Stomach (tissue), 9 donors: ENCODE results near the gene CST1. TPM values are rescaled to one million over a fixed set of nuclear protein-coding genes. Genes with fewer than 3 reads are reported as not detected.

ENCODE experiments used
- DNase-seq, 2 donors: peaks; one replicate each; pipeline versions ENCODE4 v3.0.0 to v3.0.0-alpha.2; 2013 to 2019
- H3K27ac ChIP-seq, 5 donors: fragments of 200-600 bp in 4 of 5; sonication (generic) in 4 of 5; one replicate each; pipeline ENCODE4 v1.5.1; 2013 to 2019; ENCODE audit warnings: mild to moderate bottlenecking in 1 of 5, moderate library complexity in 1 of 5
- H3K27me3 ChIP-seq, 3 donors: fragments of 200-600 bp; sonication (generic); one replicate each; pipeline ENCODE4 v1.5.1; 2017 to 2019; ENCODE audit warnings: mixed run types in 1 of 3
- H3K36me3 ChIP-seq, 4 donors: fragments of 200-600 bp; sonication (generic); 1 replicate in 3 of 4; 2 replicates in 1 of 4; pipeline ENCODE4 v1.5.1; 2016 to 2019
- H3K4me1 ChIP-seq, 4 donors: fragments of 200-600 bp; sonication (generic); one replicate each; pipeline ENCODE4 v1.5.1; 2016 to 2019
- H3K4me3 ChIP-seq, 4 donors: fragments of 200-600 bp; sonication (generic) in 3 of 4; one replicate each; pipeline ENCODE4 v1.5.1; 2016 to 2019; ENCODE audit warnings: mild to moderate bottlenecking in 1 of 4
- H3K9me3 ChIP-seq, 4 donors: fragments of 200-600 bp; sonication (generic); one replicate each; pipeline ENCODE4 v1.5.1; 2016 to 2019
- CTCF ChIP-seq, 7 experiments: fragments of 450-650 bp in 4 of 7; fragments of 200-600 bp in 3 of 7; sonication (generic) in 3 of 7; IDR thresholded peaks; one replicate each; pipeline ENCODE4 v1.5.1; 2016 to 2019; ENCODE audit warnings: antibody characterized with exemption in 7 of 7, control low read depth in 2 of 7, mild to moderate bottlenecking in 1 of 7
- EP300 ChIP-seq: sonication (generic); formaldehyde crosslinking; IDR thresholded peaks from one replicate; pipeline ENCODE4 v1.6.1; 2017; ENCODE audit warnings: antibody characterized with exemption
- POLR2A ChIP-seq, 4 donors: fragments of 450-650 bp; IDR thresholded peaks; one replicate each; pipeline ENCODE4 v1.6.1; 2016; ENCODE audit warnings: antibody characterized with exemption in 4 of 4, control low read depth in 2 of 4, mild to moderate bottlenecking in 1 of 4, moderate library complexity in 1 of 4
- POLR2AphosphoS5 ChIP-seq, 3 donors: sonication (generic); formaldehyde crosslinking; IDR thresholded peaks; one replicate each; pipeline ENCODE4 v1.6.1; 2016; ENCODE audit warnings: antibody characterized with exemption in 3 of 3
- WGBS, 5 donors: extraction: QIAGEN DNeasy Blood & Tissue Kit in 3 of 5; methylation state at CpG; one replicate each; pipeline versions ENCODE4 v1.1.5 to v1.1.7; 2013 to 2018; 5-methylcytosine and 5-hydroxymethylcytosine counted together
- intact Hi-C: fragments of 100-400 bp; cut with DNase I; formaldehyde crosslinking; loops from one replicate; pipeline ENCODE4 v1.15.1; 2023; ENCODE audit warnings: low total_unique reads
- polyA plus RNA-seq, 3 donors: library from polyadenylated mRNA; stranded (reverse); fragments of 200-250 nt; gene quantifications; one replicate each; pipeline ENCODE4 v1.2.3, GENCODE V29; 2013
- small RNA-seq, 4 donors: library from RNA; depleted of rRNA; stranded (forward); fragments of <200 nt; gene quantifications; one replicate each; pipeline ENCODE3, GENCODE V24; 2016
- total RNA-seq, 5 donors: library from RNA; depleted of rRNA; stranded (reverse); fragments of >200 nt; gene quantifications; one replicate each; pipeline versions ENCODE4 v1.1.0 to v1.2.3, GENCODE V29; 2014 to 2016
- donor health status: healthy with polysubstance abuse.
- donor health status: Bipolar disorder and iron deficiency.
- donor health status: healthy.

Gene CST1
- total and polyA plus RNA-seq, 8 donors, result 0.23 TPM; not detected in 7

- Histone ChIP-seq H3K4me3 (no peak overlapping the region), H3K27me3 (peaks cover 0 to 10% (median 0%) of the 10 kb centered on the region in 3 donors), H3K9me3 (no peaks in the 10 kb centered on the region), H3K4me1 (no peaks in the 10 kb centered on the region), H3K36me3 (no peaks in the 10 kb centered on the region), H3K27ac (no peak overlapping the region)
- TF ChIP-seq POLR2A (IDR thresholded peaks at IDR 0.05) (no peak), POLR2AphosphoS5 (IDR thresholded peaks at IDR 0.05) (no peak), EP300 (no peak), CTCF (IDR thresholded peaks at IDR 0.05) (no peak)
- intact Hi-C loops, result no loop called here
- 0 to 82% (median 40%) methylated on average over 1 of the region's 1 CpG for WGBS, 5 donors
- no peak for DNase-seq
These were observed 52.8 kb downstream of the CST1 start for GRCh38 chr20:23697947-23698346.

Small RNAs within 50 kb of the gene (small RNA-seq; reads per million reads assigned to genes)
- gene CST2P1, result 0 reads per million in 4 donors

Other genes starting within 250 kb of the CST1 start
- not detected for gene CST9L, start 182.5 kb downstream of the CST1 start, total RNA-seq
- gene CST9L, start 182.5 kb downstream of the CST1 start, polyA plus RNA-seq, result not detected
- not detected for gene CST9, start 145.0 kb downstream of the CST1 start, total RNA-seq
- not detected for gene CST9, start 145.0 kb downstream of the CST1 start, polyA plus RNA-seq
- gene CST3, start 113.0 kb downstream of the CST1 start, total RNA-seq, result 1,000 to 10,000 TPM in 1 of 5 donors, 100 to 1,000 TPM in 4; 231 to 2,024 (median 730) TPM
- 100 to 1,000 TPM; 355 to 952 (median 410) TPM for gene CST3, start 113.0 kb downstream of the CST1 start, polyA plus RNA-seq
- not detected for gene CST4, start 61.9 kb downstream of the CST1 start, total RNA-seq
- not detected for gene CST4, start 61.9 kb downstream of the CST1 start, polyA plus RNA-seq
- 1 to 10 TPM in 1 of 5 donors, not detected in 4; 1.3 TPM for gene CST2, start 75.8 kb upstream of the CST1 start, total RNA-seq
- under 1 TPM in 1 of 3 donors, not detected in 2; 0.58 TPM for gene CST2, start 75.8 kb upstream of the CST1 start, polyA plus RNA-seq
- not detected for gene CST5, start 128.8 kb upstream of the CST1 start, total RNA-seq
- 1 to 10 TPM in 1 of 3 donors, not detected in 2; 1.0 TPM for gene CST5, start 128.8 kb upstream of the CST1 start, polyA plus RNA-seq
- not detected for gene GGTLC1, start 237.8 kb upstream of the CST1 start, total RNA-seq
- gene GGTLC1, start 237.8 kb upstream of the CST1 start, polyA plus RNA-seq, result not detected